Neural crest cell (in vitro differentiated cells): ENCODE results near the gene ARMC5. TPM values are rescaled to one million over a fixed set of nuclear protein-coding genes. Genes with fewer than 3 reads are reported as not detected.

Experiments
- DNase-seq: peaks from one replicate; pipeline ENCODE4 v3.0.0; 2021; ENCODE audit warnings: low read depth, mixed read lengths, low spot score
- H3K27ac Mint-ChIP-seq: one replicate; pipeline ENCODE4 v1.8.0; 2021; ENCODE audit warnings: mild to moderate bottlenecking, mixed read lengths; ENCODE audit not compliant: unreplicated experiment
- H3K27me3 Mint-ChIP-seq: 2 replicates; pipeline ENCODE4 v1.8.0; 2021; ENCODE audit warnings: low read depth, mild to moderate bottlenecking, mixed read lengths
- H3K36me3 Mint-ChIP-seq: 2 replicates; pipeline ENCODE4 v1.8.0; 2021; ENCODE audit warnings: low read depth, mild to moderate bottlenecking, mixed read lengths
- H3K4me1 Mint-ChIP-seq: 2 replicates; pipeline ENCODE4 v1.8.0; 2021; ENCODE audit warnings: mixed read lengths
- H3K4me3 Mint-ChIP-seq: one replicate; pipeline ENCODE4 v1.8.0; 2021; ENCODE audit warnings: mild to moderate bottlenecking, mixed read lengths
- H3K9me3 Mint-ChIP-seq: 2 replicates; pipeline ENCODE4 v1.8.0; 2021; ENCODE audit warnings: mixed read lengths
- CTCF ChIP-seq: fragments of 200-600 bp; sonication (generic); conservative IDR thresholded peaks from 2 replicates; pipeline ENCODE4 v1.5.0; 2021; ENCODE audit warnings: antibody characterized with exemption, mild to moderate bottlenecking
- total RNA-seq: library from RNA; stranded (reverse); gene quantifications from 2 replicates; pipeline ENCODE4 v1.2.1, GENCODE V29; 2021

Gene ARMC5
- total RNA-seq, 1 donor from 2014 or later, result 12.3 TPM

- H3K4me1 Mint-ChIP-seq, result peaks cover 3% of the 10 kb centered on the region
- no peak for TF ChIP-seq CTCF
- peaks cover 89% of the 10 kb centered on the region for H3K27me3 Mint-ChIP-seq
- no peak overlapping the region for H3K4me3 Mint-ChIP-seq
- H3K27ac Mint-ChIP-seq, result no peak overlapping the region
- peaks cover 4% of the 10 kb centered on the region for H3K36me3 Mint-ChIP-seq
- DNase-seq, result no peak
- no peaks in the 10 kb centered on the region for H3K9me3 Mint-ChIP-seq
These were observed 26.3 kb downstream of the ARMC5 start for GRCh38 chr16:31485571-31485970.

GRCh38 chr16:31486045-31486444 lies 26.7 kb downstream of the ARMC5 start:
- Mint-ChIP-seq H3K4me1 (peaks cover 3% of the 10 kb centered on the region), H3K27me3 (peaks cover 86% of the 10 kb centered on the region), H3K9me3 (no peaks in the 10 kb centered on the region), H3K36me3 (peaks cover 4% of the 10 kb centered on the region), H3K27ac (no peak overlapping the region), H3K4me3 (peak overlapping the region; percentile 83)
- no peak for TF ChIP-seq CTCF
- no peak for DNase-seq

- Mint-ChIP-seq H3K4me3 (peak overlapping the region; percentile 83), H3K9me3 (no peaks in the 10 kb centered on the region), H3K27me3 (peaks cover 78% of the 10 kb centered on the region)
These were observed 27.9 kb downstream of the ARMC5 start for GRCh38 chr16:31487071-31487719.

GRCh38 chr16:31487720-31488467 lies 28.6 kb downstream of the ARMC5 start:
- TF ChIP-seq CTCF, result no peak
- DNase-seq, result no peak
- Mint-ChIP-seq H3K4me3 (peak overlapping the region; percentile 83), H3K36me3 (peaks cover 4% of the 10 kb centered on the region), H3K9me3 (no peaks in the 10 kb centered on the region), H3K27ac (no peak overlapping the region), H3K27me3 (peaks cover 71% of the 10 kb centered on the region), H3K4me1 (peaks cover 3% of the 10 kb centered on the region)

More at GRCh38 chr16:31487071-31487719, 27.9 kb downstream of the ARMC5 start:
- H3K4me1 Mint-ChIP-seq, result peaks cover 3% of the 10 kb centered on the region
- TF ChIP-seq CTCF, result no peak
- DNase-seq, result no peak
- H3K36me3 Mint-ChIP-seq, result peaks cover 4% of the 10 kb centered on the region
- no peak overlapping the region for H3K27ac Mint-ChIP-seq

- Mint-ChIP-seq H3K27me3 (peaks cover 64% of the 10 kb centered on the region), H3K9me3 (no peaks in the 10 kb centered on the region), H3K36me3 (peaks cover 8% of the 10 kb centered on the region), H3K27ac (no peak overlapping the region), H3K4me3 (no peak overlapping the region), H3K4me1 (peaks cover 3% of the 10 kb centered on the region)
- no peak for DNase-seq
- no peak for TF ChIP-seq CTCF
These were observed 29.4 kb downstream of the ARMC5 start for GRCh38 chr16:31488468-31489297.
